HEK293T (cell line): ENCODE measurements around the gene SCARB1.

ENCODE experiments used
- CTCF ChIA-PET: fragments of 350-600 bp; formaldehyde crosslinking; extraction: SDS; loops from one replicate; lab custom pipeline; 2021; ENCODE audit warnings: antibody characterized with exemption, inconsistent platforms; lab: Yijun Ruan, JAX
- POLR2A ChIA-PET: fragments of 350-600 bp; formaldehyde crosslinking; extraction: SDS; loops from one replicate; lab custom pipeline; 2020; ENCODE audit warnings: antibody characterized with exemption, inconsistent platforms; lab: Yijun Ruan, JAX
- DNase-seq: peaks from one replicate; pipeline ENCODE4 v3.0.0; 2012; ENCODE audit warnings: mixed read lengths; ENCODE audit errors: extremely low spot score
- ARNT ChIP-seq: fragments of 450-650 bp; IDR thresholded peaks from 2 replicates; pipeline ENCODE4 v1.6.1; 2017; ENCODE audit warnings: mild to moderate bottlenecking
- BHLHE40 ChIP-seq: fragments of 450-650 bp; IDR thresholded peaks from 2 replicates; pipeline ENCODE4 v1.6.1; 2016; ENCODE audit warnings: mild to moderate bottlenecking, moderate library complexity, borderline replicate concordance
- CTBP1 ChIP-seq: fragments of 450-650 bp; IDR thresholded peaks from 2 replicates; pipeline ENCODE4 v1.6.1; 2016; ENCODE audit warnings: borderline replicate concordance
- ELF4 ChIP-seq: fragments of 450-650 bp; IDR thresholded peaks from 2 replicates; pipeline ENCODE4 v1.6.1; 2017; ENCODE audit warnings: antibody characterized with exemption
- FOXA1 ChIP-seq: fragments of 450-650 bp; IDR thresholded peaks from 2 replicates; pipeline ENCODE4 v1.6.1; 2016; ENCODE audit warnings: mild to moderate bottlenecking
- FOXK2 ChIP-seq: fragments of 450-650 bp; IDR thresholded peaks from 2 replicates; pipeline ENCODE4 v1.6.1; 2016; ENCODE audit warnings: mild to moderate bottlenecking
- FOXM1 ChIP-seq: fragments of 450-650 bp; IDR thresholded peaks from 2 replicates; pipeline ENCODE4 v1.6.1; 2017; ENCODE audit warnings: mild to moderate bottlenecking, borderline replicate concordance
- HDGF ChIP-seq: fragments of 450-650 bp; IDR thresholded peaks from 2 replicates; pipeline ENCODE4 v1.6.1; 2017; ENCODE audit warnings: antibody characterized with exemption, borderline replicate concordance
- L3MBTL2 ChIP-seq: fragments of 450-650 bp; conservative IDR thresholded peaks from 2 replicates; pipeline ENCODE4 v1.6.1; 2016; ENCODE audit warnings: mild to moderate bottlenecking
- LEF1 ChIP-seq: fragments of 450-650 bp; IDR thresholded peaks from 2 replicates; pipeline ENCODE4 v1.6.1; 2017; ENCODE audit warnings: mild to moderate bottlenecking, borderline replicate concordance
- NFRKB ChIP-seq: fragments of 450-650 bp; IDR thresholded peaks from 2 replicates; pipeline ENCODE4 v1.6.1; 2016; ENCODE audit warnings: mild to moderate bottlenecking, moderate library complexity
- PKNOX1 ChIP-seq: fragments of 450-650 bp; IDR thresholded peaks from 2 replicates; pipeline ENCODE4 v1.6.1; 2016
- SP1 ChIP-seq: fragments of 450-650 bp; IDR thresholded peaks from 2 replicates; pipeline ENCODE4 v1.6.1; 2017
- SUZ12 ChIP-seq: fragments of 450-650 bp; IDR thresholded peaks from 2 replicates; pipeline ENCODE4 v1.6.1; 2016; ENCODE audit warnings: mild to moderate bottlenecking
- TARDBP ChIP-seq: fragments of 450-650 bp; IDR thresholded peaks from 2 replicates; pipeline ENCODE4 v1.6.1; 2016
- ZNF384 ChIP-seq: fragments of 450-650 bp; IDR thresholded peaks from 2 replicates; pipeline ENCODE4 v1.6.1; 2016

Gene SCARB1

GRCh38 chr12:124757329-124757728 is 106.3 kb downstream of the SCARB1 start:
- no peak for DNase-seq
- TF ChIP-seq PKNOX1 (no peak), ZNF384 (no peak), TARDBP (no peak), BHLHE40 (no peak), LEF1 (no peak), FOXA1 (no peak), ARNT (no peak), FOXK2 (no peak)
- CTCF ChIA-PET = no interaction called here
- POLR2A ChIA-PET = no interaction called here

GRCh38 chr12:124756760-124757159 is 106.9 kb downstream of the SCARB1 start:
- CTCF ChIA-PET = no interaction called here
- TF ChIP-seq SP1 (no peak), NFRKB (no peak), ELF4 (no peak)
- DNase-seq = no peak
- POLR2A ChIA-PET = no interaction called here

- CTCF ChIA-PET = interaction anchor here (1.4 kb wide), 1 partner anchor 9 kb away, joined by 8 read pairs; no protein-coding TSS in a partner anchor
Observed at GRCh38 chr12:124756166-124756565, 107.5 kb downstream of the SCARB1 start.

GRCh38 chr12:124755801-124756148 is 107.9 kb downstream of the SCARB1 start:
- ChIA-PET POLR2A (no interaction called here), CTCF (interaction anchor here (1.4 kb wide), 1 partner anchor 9 kb away, joined by 8 read pairs; no protein-coding TSS in a partner anchor)
- no peak for DNase-seq
- TF ChIP-seq FOXM1 (no peak), FOXA1 (no peak), L3MBTL2 (no peak), TARDBP (no peak), ARNT (no peak), NFRKB (no peak), BHLHE40 (no peak), SUZ12 (no peak), SP1 (no peak), CTBP1 (no peak), ELF4 (no peak)

More at GRCh38 chr12:124756166-124756565, 107.5 kb downstream of the SCARB1 start:
- POLR2A ChIA-PET = no interaction called here
- TF ChIP-seq SP1 (no peak), NFRKB (no peak), FOXK2 (no peak), L3MBTL2 (no peak), ZNF384 (no peak), SUZ12 (no peak)
- DNase-seq = no peak

GRCh38 chr12:124754949-124755800 is 108.5 kb downstream of the SCARB1 start:
- no peak for DNase-seq
- TF ChIP-seq BHLHE40 = no peak
- no peak for TF ChIP-seq ELF4
- no peak for TF ChIP-seq TARDBP
- TF ChIP-seq SP1 = no peak
- no peak for TF ChIP-seq FOXM1
- no peak for TF ChIP-seq CTBP1
- no peak for TF ChIP-seq SUZ12
- no peak for TF ChIP-seq L3MBTL2
- TF ChIP-seq FOXK2 = no peak
- TF ChIP-seq PKNOX1 = no peak
- POLR2A ChIA-PET = no interaction called here
- CTCF ChIA-PET = interaction anchor here (1.4 kb wide), 1 partner anchor 10 kb away, joined by 8 read pairs; no protein-coding TSS in a partner anchor

- DNase-seq = no peak
- POLR2A ChIA-PET = no interaction called here
- CTCF ChIA-PET = no interaction called here
- no peak for TF ChIP-seq SUZ12
- no peak for TF ChIP-seq FOXA1
- TF ChIP-seq ZNF384 = no peak
- TF ChIP-seq FOXK2 = no peak
- no peak for TF ChIP-seq ELF4
- TF ChIP-seq HDGF = no peak
- TF ChIP-seq SP1 = no peak
- TF ChIP-seq L3MBTL2 = no peak
- no peak for TF ChIP-seq NFRKB
- no peak for TF ChIP-seq CTBP1
- TF ChIP-seq FOXM1 = no peak
- no peak for TF ChIP-seq ARNT
- TF ChIP-seq BHLHE40 = no peak
- no peak for TF ChIP-seq TARDBP
- no peak for TF ChIP-seq PKNOX1
- no peak for TF ChIP-seq LEF1
Observed at GRCh38 chr12:124754491-124754890, 109.2 kb downstream of the SCARB1 start.
